Left colon (tissue), 2 donors: ENCODE results near the gene TRRAP. TPM values are rescaled to one million over a fixed set of nuclear protein-coding genes. Genes with fewer than 3 reads are reported as not detected.

Source experiments
- ATAC-seq: fragments of 200-7000 bp; cut with Tn5 transposase; one replicate; pipeline ENCODE4 v1.9.1; 2020; ENCODE audit warnings: mild to moderate bottlenecking, moderate library complexity
- DNase-seq, 2 donors: peaks; one replicate each; pipeline ENCODE4 v3.0.0-alpha.2; 2020
- intact Hi-C, 2 donors: fragments of 100-400 bp; cut with DNase I in 1 of 2; cut with micrococcal nuclease in 1 of 2; formaldehyde crosslinking; loops; one replicate each; pipeline versions ENCODE4 v1.11.2 to v1.14.0; 2022; cut with DNase I, micrococcal nuclease
- total RNA-seq, 2 donors: library from RNA; stranded (reverse); fragmentation: NEBNext Ultra II Directional; extraction: Animal tissue kit (Norgen Biotek cat#: 25700); gene quantifications; one replicate each; pipeline ENCODE4 v1.2.1, GENCODE V29; 2021
- donor health status: DM: no; HTN: no; CAD: no.
- donor health status: DM: yes; HTN: yes; CAD: no.

TRRAP gene
- total RNA-seq, 2 donors from 2014 or later: 31.9 to 37.6 TPM

DNA sequence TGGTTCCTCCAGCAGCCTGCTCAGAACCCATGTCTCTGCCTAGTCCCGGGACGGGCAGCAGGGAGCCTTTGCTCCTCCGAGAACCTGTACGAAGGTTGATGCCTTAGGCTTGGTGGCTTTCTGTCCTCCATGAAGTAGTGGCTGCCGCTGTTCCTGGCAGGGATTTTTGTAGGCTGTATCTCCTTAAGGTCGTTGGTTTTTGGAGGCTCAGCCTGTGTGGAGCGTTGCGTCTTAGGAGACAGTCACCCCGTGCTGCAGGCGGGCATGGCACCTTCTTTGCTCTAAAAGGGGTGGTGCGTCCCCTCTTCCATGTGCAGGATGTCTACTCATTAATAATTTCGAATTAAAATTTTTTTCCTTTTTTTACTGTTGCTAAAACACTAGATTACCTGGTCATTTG is 92.5 kb downstream of the TRRAP start:
- no peak for DNase-seq
- intact Hi-C loops: no loop called here
- no peak for ATAC-seq

DNA sequence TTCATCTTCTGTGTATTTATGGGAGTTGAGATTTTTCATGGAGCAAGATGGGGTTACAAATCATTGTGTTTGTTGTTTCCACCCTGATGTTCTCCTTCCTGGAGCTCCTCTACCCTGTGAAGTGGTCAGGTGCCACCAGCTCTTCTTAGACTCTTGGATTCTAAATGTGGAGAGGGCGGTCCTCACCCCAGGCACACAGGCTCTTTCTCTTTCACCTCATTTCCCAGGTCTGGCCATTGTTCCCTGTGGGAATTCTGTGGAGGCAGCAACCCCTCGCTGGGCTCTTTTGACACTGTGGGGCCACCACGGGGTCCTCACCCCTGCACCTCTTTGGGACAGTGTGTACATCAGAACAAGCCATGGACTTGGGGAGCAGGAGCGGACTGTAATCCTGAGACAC is 95.9 kb downstream of the TRRAP start:
- no peak for ATAC-seq
- intact Hi-C loops: no loop called here
- no peak for DNase-seq

DNA sequence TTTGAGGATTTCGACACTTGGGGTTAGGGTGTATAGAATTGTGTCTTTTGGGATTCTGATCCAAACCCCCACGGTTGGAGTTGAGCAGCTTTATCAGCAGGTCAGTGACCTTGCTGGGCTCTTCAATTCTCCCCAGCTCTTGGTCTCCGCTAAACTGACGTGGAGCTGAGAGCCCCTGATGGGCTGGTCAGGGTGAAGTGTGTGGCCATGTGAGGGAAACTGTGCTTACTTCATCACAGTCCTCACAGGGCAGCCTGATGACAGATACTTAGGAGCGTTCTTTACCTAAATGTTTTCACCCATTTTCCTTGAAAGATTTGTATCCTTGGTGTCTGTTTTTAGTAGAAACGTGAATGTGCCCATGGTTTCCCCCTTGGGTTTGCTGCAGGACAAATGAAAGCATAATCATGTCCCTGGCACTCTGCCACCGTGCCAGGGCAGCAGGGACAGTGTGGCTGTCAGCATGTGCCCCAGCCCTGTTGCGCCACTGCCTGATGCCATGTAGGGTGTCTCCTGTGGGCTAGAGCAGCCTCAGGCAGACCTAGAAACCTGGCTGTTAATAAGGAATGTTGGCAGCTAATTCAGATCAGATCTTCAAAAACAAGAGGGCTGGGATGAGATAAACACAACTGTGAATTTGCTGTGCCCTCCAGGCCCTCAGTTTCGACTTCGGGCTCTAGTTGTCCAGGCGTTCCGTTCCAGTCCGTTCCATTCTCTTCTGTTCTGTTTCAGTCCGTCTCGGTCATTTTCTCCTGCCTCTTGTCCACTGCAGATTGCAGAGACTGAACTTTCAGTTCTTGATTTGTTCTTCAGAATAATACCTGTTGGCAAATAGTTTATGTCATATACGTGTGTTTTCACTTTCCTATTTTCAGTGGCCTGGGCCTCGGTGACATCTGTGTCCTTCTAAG is 96.8 kb downstream of the TRRAP start:
- no peak for DNase-seq
- intact Hi-C loops: no loop called here
- ATAC-seq: no peak

DNA sequence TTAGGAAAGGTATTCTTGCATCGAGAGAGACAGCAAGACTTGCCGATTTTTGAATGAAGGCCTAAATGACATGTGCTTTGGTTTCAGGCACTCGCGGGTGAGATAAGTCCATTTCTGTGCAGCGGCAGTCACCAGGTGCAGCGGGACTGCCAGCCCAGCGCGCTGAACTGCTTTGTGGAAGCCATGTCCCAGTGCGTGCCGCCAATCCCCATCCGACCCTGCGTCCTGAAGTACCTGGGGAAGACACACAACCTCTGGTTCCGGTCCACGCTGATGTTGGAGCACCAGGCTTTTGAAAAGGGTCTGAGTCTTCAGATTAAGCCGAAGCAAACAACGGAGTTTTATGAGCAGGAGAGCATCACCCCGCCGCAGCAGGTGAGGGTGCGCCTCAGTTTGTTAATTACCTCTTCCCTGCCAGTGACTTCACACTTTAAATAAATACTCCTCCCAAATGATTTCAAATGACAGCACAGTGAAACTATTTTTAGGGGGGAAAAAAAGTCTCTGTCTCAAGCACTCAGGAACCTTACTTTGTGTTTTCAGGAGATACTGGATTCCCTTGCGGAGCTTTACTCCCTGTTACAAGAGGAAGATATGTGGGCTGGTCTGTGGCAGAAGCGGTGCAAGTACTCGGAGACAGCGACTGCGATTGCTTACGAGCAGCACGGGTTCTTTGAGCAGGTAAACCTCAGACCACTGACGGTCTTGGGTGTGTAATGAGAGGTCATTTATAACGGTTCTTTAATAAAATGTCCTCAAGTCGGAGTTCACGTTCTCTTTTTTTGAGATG is 98.3 kb downstream of the TRRAP start:
- DNase-seq (no peak), ATAC-seq (no peak)
- intact Hi-C loops: no loop called here

- no peak for DNase-seq
- intact Hi-C loops: no loop called here
- ATAC-seq: no peak
Observed at GRCh38 chr7:98978672-98979071, 100.3 kb downstream of the TRRAP start.

DNA sequence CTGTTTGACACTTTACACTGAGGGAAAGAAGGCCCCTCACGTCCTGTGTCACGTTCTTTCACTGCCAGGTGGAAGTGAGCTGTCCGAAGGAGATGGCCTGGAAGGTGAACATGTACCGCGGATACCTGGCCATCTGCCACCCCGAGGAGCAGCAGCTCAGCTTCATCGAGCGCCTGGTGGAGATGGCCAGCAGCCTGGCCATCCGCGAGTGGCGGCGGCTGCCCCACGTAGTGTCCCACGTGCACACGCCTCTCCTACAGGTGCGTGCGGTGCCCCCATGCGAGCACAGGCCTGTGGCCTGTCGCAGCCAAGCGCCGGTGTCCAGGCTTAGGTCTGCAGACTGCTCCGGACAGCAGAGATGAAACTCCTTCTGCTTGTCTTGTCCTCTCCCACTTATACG is 103.4 kb downstream of the TRRAP start:
- intact Hi-C loops: no loop called here
- no peak for DNase-seq
- ATAC-seq: no peak

- intact Hi-C loops: no loop called here
- DNase-seq: no peak
Observed at GRCh38 chr7:98982686-98983085, 104.4 kb downstream of the TRRAP start.

DNA sequence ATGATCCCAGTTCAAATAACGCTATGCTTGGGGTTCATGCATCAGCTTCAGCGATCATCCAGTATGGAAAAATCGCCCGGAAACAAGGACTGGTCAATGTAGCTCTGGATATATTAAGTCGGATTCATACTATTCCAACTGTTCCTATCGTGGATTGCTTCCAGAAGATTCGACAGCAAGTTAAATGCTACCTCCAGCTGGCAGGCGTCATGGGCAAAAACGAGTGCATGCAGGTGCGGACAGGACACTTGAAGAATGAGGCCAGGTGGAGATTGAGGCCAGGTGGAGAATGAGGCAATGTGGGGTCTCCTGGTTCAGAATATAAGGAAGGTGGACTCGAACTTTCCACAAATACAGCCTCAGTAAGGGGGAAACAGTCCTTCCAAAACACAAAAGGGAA is 105.8 kb downstream of the TRRAP start:
- intact Hi-C loops: no loop called here
- DNase-seq: no peak
- no peak for ATAC-seq

More at GRCh38 chr7:98982686-98983085, 104.4 kb downstream of the TRRAP start:
- ATAC-seq: no peak

- no peak for ATAC-seq
- no peak for DNase-seq
- intact Hi-C loops: no loop called here
Observed at GRCh38 chr7:98985406-98985805, 107.1 kb downstream of the TRRAP start.

GRCh38 chr7:98985945-98986344 is 107.6 kb downstream of the TRRAP start:
- DNase-seq (no peak), ATAC-seq (no peak)
- intact Hi-C loops: no loop called here

DNA sequence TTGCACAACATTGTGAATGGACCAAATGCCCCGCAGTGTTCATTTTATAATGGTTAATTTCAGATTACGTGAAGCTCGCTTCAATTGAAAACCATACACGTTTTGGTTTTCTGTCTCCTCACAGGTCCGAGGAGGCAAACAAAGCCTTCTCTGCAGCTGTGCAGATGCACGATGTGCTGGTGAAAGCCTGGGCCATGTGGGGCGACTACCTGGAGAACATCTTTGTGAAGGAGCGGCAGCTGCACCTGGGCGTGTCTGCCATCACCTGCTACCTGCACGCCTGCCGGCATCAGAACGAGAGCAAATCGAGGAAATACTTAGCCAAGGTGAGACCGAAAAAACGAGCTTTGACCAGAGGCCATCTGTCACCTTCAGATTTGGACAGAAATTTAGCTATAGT is 110.3 kb downstream of the TRRAP start:
- intact Hi-C loops: no loop called here
- no peak for ATAC-seq
- DNase-seq: no peak

- intact Hi-C loops: no loop called here
- no peak for DNase-seq
- ATAC-seq: no peak
Observed at GRCh38 chr7:98990356-98990755, 112.0 kb downstream of the TRRAP start.

GRCh38 chr7:98991141-98991540 is 112.8 kb downstream of the TRRAP start:
- ATAC-seq (no peak), DNase-seq (no peak)
- intact Hi-C loops: no loop called here

DNA sequence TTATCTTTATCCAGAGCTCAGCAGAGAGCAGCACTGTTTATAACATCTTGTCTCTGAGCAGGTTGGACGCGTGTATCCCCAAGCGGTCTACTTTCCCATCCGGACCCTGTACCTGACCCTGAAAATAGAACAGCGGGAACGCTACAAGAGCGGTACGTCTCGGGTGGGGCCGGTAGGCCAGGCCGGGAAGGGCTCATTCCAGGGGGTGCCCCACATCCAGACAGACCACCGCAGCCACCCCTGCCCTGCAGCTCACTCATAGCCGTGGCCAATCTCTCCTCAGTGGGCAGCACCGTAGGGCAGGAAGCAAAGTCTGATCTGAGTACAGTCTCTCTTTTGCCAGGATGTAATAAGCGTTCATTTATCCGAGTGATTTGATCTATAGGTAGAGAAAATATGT is 113.7 kb downstream of the TRRAP start:
- intact Hi-C loops: no loop called here
- DNase-seq: no peak
- no peak for ATAC-seq

GRCh38 chr7:98993024-98993897 is 114.9 kb downstream of the TRRAP start:
- intact Hi-C loops: no loop called here
- DNase-seq (no peak), ATAC-seq (no peak)

DNA sequence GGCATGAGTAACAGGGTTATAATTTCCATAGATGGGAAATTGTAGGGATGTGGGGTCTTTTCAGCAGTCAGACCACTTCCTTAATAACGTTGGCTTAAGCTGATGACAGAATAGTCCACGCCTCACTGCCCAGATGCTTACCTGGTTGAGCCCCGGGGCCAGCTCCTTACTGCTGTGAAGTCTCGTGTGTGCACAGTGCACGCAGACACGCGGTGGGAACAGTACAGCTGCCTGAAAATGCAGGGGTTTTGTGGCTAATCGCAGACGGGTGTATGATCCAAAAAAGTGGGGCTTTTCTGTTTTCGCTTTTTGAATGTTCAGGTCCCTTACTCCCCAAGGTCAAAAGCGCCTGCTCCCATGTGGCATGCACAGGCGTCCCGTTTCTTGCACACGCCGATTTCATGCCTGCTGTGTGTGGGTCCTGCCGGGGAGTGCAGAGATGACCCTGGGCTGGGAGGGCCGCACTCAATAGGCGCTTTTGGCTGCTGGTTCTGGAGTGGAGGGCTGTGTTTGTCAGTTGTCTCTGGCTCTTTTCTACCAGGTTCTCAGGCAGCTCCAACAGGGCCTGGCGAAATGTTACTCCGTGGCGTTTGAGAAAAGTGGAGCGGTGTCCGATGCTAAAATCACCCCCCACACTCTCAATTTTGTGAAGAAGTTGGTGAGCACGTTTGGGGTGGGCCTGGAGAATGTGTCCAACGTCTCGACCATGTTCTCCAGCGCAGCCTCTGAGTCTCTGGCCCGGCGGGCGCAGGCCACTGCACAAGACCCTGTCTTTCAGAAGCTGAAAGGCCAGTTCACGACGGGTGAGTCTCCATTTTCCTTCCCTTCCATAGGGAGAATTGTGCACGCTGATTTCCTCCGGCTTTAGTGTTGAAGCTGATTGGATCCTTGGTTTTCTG is 116.0 kb downstream of the TRRAP start:
- intact Hi-C loops: no loop called here
- ATAC-seq (no peak), DNase-seq (no peak)

GRCh38 chr7:98995111-98995510 is 116.8 kb downstream of the TRRAP start:
- DNase-seq: no peak
- intact Hi-C loops: no loop called here
- no peak for ATAC-seq

- ATAC-seq (no peak), DNase-seq (no peak)
Observed at GRCh38 chr7:98995523-98996149, 117.3 kb downstream of the TRRAP start.

More at GRCh38 chr7:98995523-98996149, 117.3 kb downstream of the TRRAP start:
- intact Hi-C loops: no loop called here
